GM19240 (cell line): Measurements from ENCODE around the gene EPS15.
"Not testable (repeated sequence)": the region's sequence is repeated elsewhere in the genome, so short reads cannot be mapped to it uniquely, and the experiment has no call there.

Experiments
- DNase-seq: peaks from one replicate; pipeline ENCODE4 v3.0.0; 2011; ENCODE audit warnings: low spot score; ENCODE audit not compliant: insufficient read length

The EPS15 gene

GRCh38 chr1:51543858-51544257 lies 24.8 kb upstream of the EPS15 start:
- DNase-seq: no peak

- no peak for DNase-seq
Observed at GRCh38 chr1:51542158-51542953, 23.3 kb upstream of the EPS15 start.

- no peak for DNase-seq
Observed at GRCh38 chr1:51541313-51542050, 22.4 kb upstream of the EPS15 start.

GRCh38 chr1:51537568-51537967 lies 18.5 kb upstream of the EPS15 start:
- DNase-seq: no peak

GRCh38 chr1:51535006-51535592 lies 16.0 kb upstream of the EPS15 start:
- DNase-seq: no peak

GRCh38 chr1:51534447-51534846 lies 15.4 kb upstream of the EPS15 start:
- DNase-seq: no peak

GRCh38 chr1:51532853-51533252 lies 13.8 kb upstream of the EPS15 start:
- no peak for DNase-seq

GRCh38 chr1:51530447-51530846 lies 11.4 kb upstream of the EPS15 start:
- DNase-seq: not testable (repeated sequence)

GRCh38 chr1:51527144-51527543 lies 8.1 kb upstream of the EPS15 start:
- no peak for DNase-seq

GRCh38 chr1:51526248-51526647 lies 7.2 kb upstream of the EPS15 start:
- DNase-seq: no peak

GRCh38 chr1:51525295-51525694 lies 6.2 kb upstream of the EPS15 start:
- DNase-seq: no peak

GRCh38 chr1:51524817-51525216 lies 5.8 kb upstream of the EPS15 start:
- no peak for DNase-seq

GRCh38 chr1:51523931-51524330 lies 4.9 kb upstream of the EPS15 start:
- no peak for DNase-seq

- no peak for DNase-seq
Observed at GRCh38 chr1:51520700-51521248, 1.7 kb upstream of the EPS15 start.

GRCh38 chr1:51519865-51520699 lies 1.0 kb upstream of the EPS15 start:
- DNase-seq: no peak

GRCh38 chr1:51518586-51519047 lies 449 bp downstream of the EPS15 start:
- no peak for DNase-seq

- peak; percentile 27 for DNase-seq
Observed at GRCh38 chr1:51518033-51518585, 957 bp downstream of the EPS15 start.

- no peak for DNase-seq
Observed at GRCh38 chr1:51517361-51518032, 1.6 kb downstream of the EPS15 start.

GRCh38 chr1:51516649-51517158 lies 2.4 kb downstream of the EPS15 start:
- DNase-seq: no peak
